Stimulated activated CD8-positive, alpha-beta memory T cell treated with anti-CD3 and anti-CD28 coated beads, Interleukin-4, amount 100 ng/mL, for 4 hours (primary cell): ENCODE measurements around the gene GFOD2.

ENCODE experiments used
- DNase-seq, 2 donors: peaks; one replicate each; pipeline ENCODE4 v3.0.0-alpha.2; 2020; ENCODE audit warnings: low read depth in 2 of 2, low spot score in 1 of 2

GFOD2 gene

GRCh38 chr16:67733734-67734470 lies 14.8 kb upstream of the GFOD2 start:
- DNase-seq = no peak

GRCh38 chr16:67731753-67732095 lies 12.6 kb upstream of the GFOD2 start:
- DNase-seq = no peak

GRCh38 chr16:67731071-67731752 lies 12.1 kb upstream of the GFOD2 start:
- no peak for DNase-seq

GRCh38 chr16:67730326-67730725 lies 11.2 kb upstream of the GFOD2 start:
- no peak for DNase-seq

GRCh38 chr16:67729636-67730248 lies 10.6 kb upstream of the GFOD2 start:
- DNase-seq = no peak

GRCh38 chr16:67727521-67728485 lies 8.7 kb upstream of the GFOD2 start:
- no peak for DNase-seq

- DNase-seq = no peak
These were observed 7.3 kb upstream of the GFOD2 start for GRCh38 chr16:67726106-67727034.

- DNase-seq = no peak
These were observed 4.8 kb upstream of the GFOD2 start for GRCh38 chr16:67723911-67724305.

- no peak for DNase-seq
These were observed 4.2 kb upstream of the GFOD2 start for GRCh38 chr16:67723151-67723910.

GRCh38 chr16:67720236-67720635 lies 1.1 kb upstream of the GFOD2 start:
- DNase-seq = no peak

- DNase-seq = no peak
These were observed 645 bp upstream of the GFOD2 start for GRCh38 chr16:67719778-67720144.

GRCh38 chr16:67718668-67719047 lies 458 bp downstream of the GFOD2 start:
- no peak for DNase-seq

GRCh38 chr16:67716097-67716496 lies 3.0 kb downstream of the GFOD2 start:
- no peak for DNase-seq

GRCh38 chr16:67714522-67714921 lies 4.6 kb downstream of the GFOD2 start:
- DNase-seq = no peak

GRCh38 chr16:67713647-67714273 lies 5.4 kb downstream of the GFOD2 start:
- DNase-seq = no peak

- DNase-seq = no peak
These were observed 8.5 kb downstream of the GFOD2 start for GRCh38 chr16:67710607-67711006.

- DNase-seq = no peak
These were observed 10.1 kb downstream of the GFOD2 start for GRCh38 chr16:67709050-67709449.

- DNase-seq = no peak
These were observed 10.7 kb downstream of the GFOD2 start for GRCh38 chr16:67708368-67708771.

- DNase-seq = no peak
These were observed 11.3 kb downstream of the GFOD2 start for GRCh38 chr16:67707790-67708189.
